OCI-LY7 (cell line): ENCODE data around the gene FGF2. TPM values are rescaled to one million over a fixed set of nuclear protein-coding genes. Genes with fewer than 3 reads are reported as not detected.
"Not testable (repeated sequence)": the region's sequence is repeated elsewhere in the genome, so short reads cannot be mapped to it uniquely, and the experiment has no call there.

ENCODE experiments used
- BruUV-seq: library from RNA; stranded (reverse); fragments of 400-500 nt; replicated peaks from 2 replicates; lab custom pipeline; 2021; lab: Mats Ljungman, UMichigan
- CTCF ChIA-PET: fragments of 300-600 bp; sonication (Branson Sonifier 250); formaldehyde crosslinking; loops from one replicate; lab custom pipeline; 2022; ENCODE audit warnings: antibody characterized with exemption; ENCODE audit not compliant: unreplicated experiment; lab: Charles Lee
- POLR2A ChIA-PET: fragments of 300-600 bp; sonication (Branson Sonifier 250); formaldehyde crosslinking; loops from one replicate; lab custom pipeline; 2022; ENCODE audit warnings: antibody characterized with exemption; lab: Charles Lee
- DNase-seq: peaks from one replicate; pipeline ENCODE4 v3.0.0-alpha.2; 2015; ENCODE audit warnings: low spot score
- H2AFZ ChIP-seq: fragments of 200-600 bp; sonication (generic), shearing (Covaris generic); 2 replicates; pipeline ENCODE4 v1.6.1; 2014; ENCODE audit warnings: mild to moderate bottlenecking, antibody characterized with exemption, low read length, moderate library complexity
- H3K27ac ChIP-seq: fragments of 200-600 bp; sonication (generic); 2 replicates; pipeline ENCODE4 v1.5.1; 2014; ENCODE audit warnings: mixed run types, low read depth, mild to moderate bottlenecking, moderate library complexity, low read length, inconsistent platforms; ENCODE audit not compliant: poor library complexity, severe bottlenecking
- H3K36me3 ChIP-seq: fragments of 200-600 bp; sonication (generic); 2 replicates; pipeline ENCODE4 v1.6.1; 2014; ENCODE audit warnings: mild to moderate bottlenecking, antibody characterized with exemption, low read length, moderate library complexity, mixed read lengths; ENCODE audit not compliant: insufficient read depth
- H3K4me1 ChIP-seq: fragments of 200-600 bp; sonication (generic); 2 replicates; pipeline ENCODE4 v1.5.1; 2014; ENCODE audit warnings: mild to moderate bottlenecking, low read length; ENCODE audit not compliant: insufficient read depth, poor library complexity, severe bottlenecking
- H3K4me2 ChIP-seq: fragments of 200-600 bp; sonication (generic); 2 replicates; pipeline ENCODE4 v1.6.1; 2014; ENCODE audit warnings: mild to moderate bottlenecking, low read length
- H3K4me3 ChIP-seq: fragments of 200-600 bp; sonication (generic); 2 replicates; pipeline ENCODE4 v1.5.1; 2014; ENCODE audit warnings: mild to moderate bottlenecking, low read depth, low read length; ENCODE audit not compliant: poor library complexity, severe bottlenecking
- H3K79me2 ChIP-seq: fragments of 200-600 bp; sonication (generic); 2 replicates; pipeline ENCODE4 v1.6.1; 2016; ENCODE audit warnings: low read depth, mild to moderate bottlenecking, low read length, moderate library complexity, mixed read lengths; ENCODE audit not compliant: insufficient read depth
- H3K9me2 ChIP-seq: fragments of 200-600 bp; sonication (generic); 2 replicates; pipeline ENCODE4 v1.6.1; 2016; ENCODE audit warnings: mild to moderate bottlenecking, low read length, mixed read lengths; ENCODE audit not compliant: insufficient read depth
- H3K9me3 ChIP-seq: fragments of 200-600 bp; sonication (generic); 2 replicates; pipeline ENCODE4 v1.6.1; 2014; ENCODE audit warnings: mild to moderate bottlenecking, mixed run types, low read length, mixed read lengths
- H4K20me1 ChIP-seq: fragments of 200-600 bp; sonication (generic); 2 replicates; pipeline ENCODE4 v1.6.1; 2014; ENCODE audit warnings: mild to moderate bottlenecking, antibody characterized with exemption, low read length, moderate library complexity, mixed read lengths; ENCODE audit not compliant: insufficient read depth
- EZH2phosphoT487 ChIP-seq: fragments of 200-600 bp; sonication (generic); IDR thresholded peaks from 2 replicates; pipeline ENCODE4 v1.6.1; 2018; ENCODE audit warnings: low read depth, borderline replicate concordance, mild to moderate bottlenecking, mixed run types, antibody characterized with exemption, low read length, moderate library complexity, mixed read lengths
- intact Hi-C: fragments of 100-400 bp; cut with micrococcal nuclease; formaldehyde crosslinking; loops from one replicate; pipeline ENCODE4 v1.10.0; 2022; ENCODE audit not compliant: unreplicated experiment
- total RNA-seq, 2 experiments: library from RNA; depleted of rRNA in 1 of 2; stranded (reverse); fragments of >200 nt in 1 of 2; shearing (Covaris generic) in 1 of 2; gene quantifications; 2 replicates each; pipeline ENCODE4 v1.2.3, GENCODE V29; 2014 to 2022
- TF ChIP-seq, protein P1 (sequence below): fragments of 200-600 bp; sonication (generic); conservative IDR thresholded peaks from 2 replicates; pipeline ENCODE4 v1.5.1; 2014; ENCODE audit warnings: mild to moderate bottlenecking, antibody characterized with exemption, low read length, moderate library complexity, mixed read lengths

FGF2 gene
- total RNA-seq, 2 experiments from 2014 or later = 0.53 TPM; not detected in 1

- no peaks in the 10 kb centered on the region for H3K9me3 ChIP-seq
- no peaks in the 10 kb centered on the region for H3K79me2 ChIP-seq
- H3K9me2 ChIP-seq = no peaks in the 10 kb centered on the region
- H3K27ac ChIP-seq = no peak overlapping the region
- no TSS peak for BruUV-seq
- DNase-seq = no peak
- POLR2A ChIA-PET = interaction anchor here (0.6 to 0.7 kb wide), 2 partner anchors 99 to 1691 kb away, joined by 3 to 6 read pairs; no protein-coding TSS in a partner anchor
- H3K4me3 ChIP-seq = no peak overlapping the region
- H3K4me1 ChIP-seq = no peaks in the 10 kb centered on the region
- no peak overlapping the region for H2AFZ ChIP-seq
- TF ChIP-seq EZH2phosphoT487 = no peak
- TF ChIP-seq, protein P1, sequence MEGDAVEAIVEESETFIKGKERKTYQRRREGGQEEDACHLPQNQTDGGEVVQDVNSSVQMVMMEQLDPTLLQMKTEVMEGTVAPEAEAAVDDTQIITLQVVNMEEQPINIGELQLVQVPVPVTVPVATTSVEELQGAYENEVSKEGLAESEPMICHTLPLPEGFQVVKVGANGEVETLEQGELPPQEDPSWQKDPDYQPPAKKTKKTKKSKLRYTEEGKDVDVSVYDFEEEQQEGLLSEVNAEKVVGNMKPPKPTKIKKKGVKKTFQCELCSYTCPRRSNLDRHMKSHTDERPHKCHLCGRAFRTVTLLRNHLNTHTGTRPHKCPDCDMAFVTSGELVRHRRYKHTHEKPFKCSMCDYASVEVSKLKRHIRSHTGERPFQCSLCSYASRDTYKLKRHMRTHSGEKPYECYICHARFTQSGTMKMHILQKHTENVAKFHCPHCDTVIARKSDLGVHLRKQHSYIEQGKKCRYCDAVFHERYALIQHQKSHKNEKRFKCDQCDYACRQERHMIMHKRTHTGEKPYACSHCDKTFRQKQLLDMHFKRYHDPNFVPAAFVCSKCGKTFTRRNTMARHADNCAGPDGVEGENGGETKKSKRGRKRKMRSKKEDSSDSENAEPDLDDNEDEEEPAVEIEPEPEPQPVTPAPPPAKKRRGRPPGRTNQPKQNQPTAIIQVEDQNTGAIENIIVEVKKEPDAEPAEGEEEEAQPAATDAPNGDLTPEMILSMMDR = no peak
- no peaks in the 10 kb centered on the region for H3K36me3 ChIP-seq
- intact Hi-C loops = no loop called here
- no peaks in the 10 kb centered on the region for H4K20me1 ChIP-seq
- CTCF ChIA-PET = no interaction called here
- no peak overlapping the region for H3K4me2 ChIP-seq
Observed at GRCh38 chr4:122806981-122807679, 19.5 kb upstream of the FGF2 start.

DNA sequence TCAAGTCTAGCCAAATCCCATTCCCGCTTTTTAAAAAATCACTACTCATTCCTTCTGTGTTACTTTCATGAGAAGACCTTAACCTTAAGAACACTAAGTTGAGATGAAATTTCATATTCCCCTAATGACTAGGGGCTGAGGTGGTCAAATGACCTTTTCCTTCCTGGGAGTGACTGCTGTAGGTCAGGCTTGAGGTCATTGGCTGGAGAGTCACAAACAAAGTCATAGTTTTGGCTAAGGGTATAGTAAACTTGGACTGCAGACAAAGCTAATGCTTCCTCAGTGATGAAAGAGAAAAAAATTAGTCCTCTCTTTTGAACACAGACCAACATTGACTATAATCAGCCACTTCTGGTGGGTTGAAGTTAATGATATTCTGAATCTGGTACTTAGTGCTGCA lies 16.0 kb upstream of the FGF2 start:
- Histone ChIP-seq H2AFZ (no peak overlapping the region), H3K79me2 (no peaks in the 10 kb centered on the region), H3K36me3 (no peaks in the 10 kb centered on the region), H3K27ac (no peak overlapping the region), H3K9me2 (no peaks in the 10 kb centered on the region), H4K20me1 (no peaks in the 10 kb centered on the region), H3K9me3 (no peaks in the 10 kb centered on the region), H3K4me3 (no peak overlapping the region), H3K4me2 (no peak overlapping the region), H3K4me1 (no peaks in the 10 kb centered on the region)
- no TSS peak for BruUV-seq
- intact Hi-C loops = no loop called here
- ChIA-PET CTCF (no interaction called here), POLR2A (interaction anchor here (0.7 kb wide), 1 partner anchor 10 kb away, joined by 4 read pairs; no protein-coding TSS in a partner anchor)
- no peak for DNase-seq
- TF ChIP-seq EZH2phosphoT487 = no peak
- TF ChIP-seq, protein P1 = no peak

- H3K4me3 ChIP-seq, H3K79me2 ChIP-seq, H3K9me3 ChIP-seq, H3K9me2 ChIP-seq, H2AFZ ChIP-seq, H3K36me3 ChIP-seq, H3K27ac ChIP-seq, H4K20me1 ChIP-seq, BruUV-seq, CTCF ChIA-PET, H3K4me2 ChIP-seq, DNase-seq, H3K4me1 ChIP-seq, intact Hi-C loops, POLR2A ChIA-PET: not testable (repeated sequence)
Observed at GRCh38 chr4:122811781-122812180, 14.8 kb upstream of the FGF2 start.

GRCh38 chr4:122812823-122813222 lies 13.8 kb upstream of the FGF2 start:
- H3K4me2 ChIP-seq, H3K36me3 ChIP-seq, H3K4me1 ChIP-seq, H3K9me2 ChIP-seq, intact Hi-C loops, DNase-seq, H3K79me2 ChIP-seq, H3K27ac ChIP-seq, H3K9me3 ChIP-seq, H4K20me1 ChIP-seq, H2AFZ ChIP-seq, BruUV-seq, CTCF ChIA-PET, H3K4me3 ChIP-seq: not testable (repeated sequence)
- POLR2A ChIA-PET = interaction anchor here (0.7 to 1.1 kb wide), 2 partner anchors 9 to 29 kb away, joined by 3 to 4 read pairs; no protein-coding TSS in a partner anchor
